ENCODE results near the gene NEMP2. TPM values are rescaled to one million over a fixed set of nuclear protein-coding genes. Genes with fewer than 3 reads are reported as not detected.
"Not testable (repeated sequence)": the region's sequence is repeated elsewhere in the genome, so short reads cannot be mapped to it uniquely, and the experiment has no call there.

Gene NEMP2
- polyA plus RNA-seq, 4 donors, result 10.7 to 14.4 (median 13.0) TPM

DNA sequence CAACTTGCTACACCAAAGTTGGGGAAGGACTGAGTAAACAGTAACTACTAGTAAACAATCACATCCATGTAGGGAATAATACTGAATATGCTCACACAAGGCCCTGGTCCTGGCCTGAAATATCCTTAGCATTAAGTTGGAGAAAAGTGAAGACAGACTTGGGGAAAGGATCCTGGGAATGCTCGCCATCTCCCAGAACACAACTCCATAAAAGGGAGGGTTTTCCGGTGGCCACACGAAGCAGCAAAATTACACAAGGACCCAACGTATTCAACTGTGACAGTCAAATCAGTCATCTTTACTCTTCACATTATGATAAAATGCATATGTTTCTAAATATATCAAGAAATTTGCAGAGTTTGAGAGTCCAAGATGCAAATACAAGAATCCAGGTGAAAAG lies 7.3 kb downstream of the NEMP2 start:
- no peak for DNase-seq (ENCODE audit: low read depth in 4 of 4, low spot score in 3 of 4)

DNA sequence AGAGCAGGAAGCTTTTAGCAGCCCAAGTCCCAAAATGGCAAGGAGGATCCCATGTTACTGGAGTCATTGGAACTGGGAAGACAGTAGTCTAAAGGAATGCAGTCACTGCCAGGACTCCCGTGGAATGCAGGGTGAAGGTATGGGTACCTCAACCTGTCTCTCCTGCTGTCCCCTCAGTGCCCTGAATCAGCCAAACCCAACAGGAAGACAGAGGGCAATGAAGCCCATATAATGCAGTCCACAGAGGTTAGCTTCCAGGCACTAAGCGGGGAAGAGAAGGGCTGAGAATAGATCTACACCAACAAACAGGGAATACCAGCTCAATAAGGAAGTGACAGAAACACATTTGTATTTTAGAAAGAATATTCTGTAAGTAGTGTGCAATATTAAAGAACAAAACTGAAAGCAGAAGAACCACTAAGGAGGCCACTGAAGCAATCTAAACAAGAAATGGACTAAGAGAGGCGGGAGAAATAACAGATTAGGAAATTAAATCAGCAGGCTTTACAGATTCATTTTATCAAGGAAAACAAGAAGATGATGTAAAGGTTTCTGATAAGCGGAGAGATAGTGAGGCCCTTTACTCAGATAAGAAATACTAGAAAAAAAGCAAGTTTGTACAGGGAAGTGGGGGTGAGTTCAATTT lies 8.3 kb downstream of the NEMP2 start:
- DNase-seq (ENCODE audit: low read depth in 4 of 4, low spot score in 3 of 4), result no peak

GRCh38 chr2:190524928-190525327 lies 9.6 kb downstream of the NEMP2 start:
- DNase-seq (ENCODE audit: low read depth in 4 of 4, low spot score in 3 of 4), result no peak

- no peak for DNase-seq (ENCODE audit: low read depth in 4 of 4, low spot score in 3 of 4)
These were observed 14.4 kb downstream of the NEMP2 start for GRCh38 chr2:190519975-190520767.

DNA sequence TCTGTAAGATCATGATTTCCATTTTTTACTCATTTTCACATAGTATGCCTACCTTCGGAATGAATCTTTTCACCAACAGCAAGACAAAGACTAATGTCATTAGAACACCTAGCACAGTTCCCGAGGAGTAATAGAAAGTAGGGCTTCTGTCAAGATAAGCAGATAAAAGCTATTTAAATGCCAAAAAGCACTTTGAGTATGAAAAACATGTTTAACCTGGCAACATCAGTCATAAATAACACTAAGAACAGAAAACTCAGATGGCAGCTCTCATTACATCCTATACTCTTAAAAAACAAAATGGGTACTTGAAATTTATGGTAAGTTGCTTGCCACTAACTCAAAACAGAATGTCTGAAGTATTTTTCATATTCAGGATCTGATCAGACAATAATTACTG lies 17.1 kb downstream of the NEMP2 start:
- DNase-seq (ENCODE audit: low read depth in 4 of 4, low spot score in 3 of 4), result no peak

GRCh38 chr2:190515687-190516086 lies 18.8 kb downstream of the NEMP2 start:
- DNase-seq (ENCODE audit: low read depth in 4 of 4, low spot score in 3 of 4), result no peak

DNA sequence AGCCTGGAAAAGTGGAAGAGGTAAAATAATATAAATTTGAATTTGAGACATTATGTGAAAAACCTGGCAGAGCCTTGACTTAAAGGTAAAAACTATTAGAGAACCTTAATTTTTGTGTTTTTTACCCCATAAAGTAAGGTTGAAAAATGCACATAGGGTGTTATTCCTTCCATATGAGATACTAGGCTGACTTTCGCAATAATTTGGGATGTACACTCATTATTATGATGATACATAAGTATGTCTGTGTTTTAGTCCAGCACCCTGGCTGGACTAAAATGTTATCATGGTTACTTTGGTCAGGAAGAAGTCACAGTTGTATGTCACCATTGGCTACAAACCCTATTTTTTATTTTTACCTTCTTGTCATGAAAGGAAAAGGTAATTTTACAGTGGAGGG lies 19.8 kb downstream of the NEMP2 start:
- DNase-seq (ENCODE audit: low read depth in 4 of 4, low spot score in 3 of 4), result no peak

DNA sequence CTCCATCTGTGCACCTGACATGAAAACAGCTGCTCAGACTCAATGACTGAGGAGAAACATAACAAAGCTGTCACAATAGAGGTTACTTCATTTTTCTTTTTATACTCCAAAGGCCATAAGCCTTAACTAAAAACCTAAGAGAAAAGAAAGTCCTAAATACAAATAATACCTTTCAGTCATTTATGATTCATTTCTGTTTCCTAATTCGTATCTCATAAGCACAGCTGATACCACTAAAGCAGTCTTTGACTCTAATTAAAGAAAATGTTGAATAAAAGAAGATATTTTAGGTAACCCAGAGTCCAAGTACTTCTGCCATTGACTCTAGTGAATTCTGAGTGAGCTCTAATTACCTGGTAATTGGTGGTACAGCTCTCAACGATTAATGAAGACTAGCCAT lies 20.6 kb downstream of the NEMP2 start:
- DNase-seq (ENCODE audit: low read depth in 4 of 4, low spot score in 3 of 4), result no peak

GRCh38 chr2:190512539-190513095 lies 21.9 kb downstream of the NEMP2 start:
- no peak for DNase-seq (ENCODE audit: low read depth in 4 of 4, low spot score in 3 of 4)

GRCh38 chr2:190511104-190511503 lies 23.4 kb downstream of the NEMP2 start:
- DNase-seq (ENCODE audit: low read depth in 4 of 4, low spot score in 3 of 4), result no peak

- not testable (repeated sequence) for DNase-seq (ENCODE audit: low read depth in 4 of 4, low spot score in 3 of 4)
These were observed 24.6 kb downstream of the NEMP2 start for GRCh38 chr2:190509895-190510294.

DNA sequence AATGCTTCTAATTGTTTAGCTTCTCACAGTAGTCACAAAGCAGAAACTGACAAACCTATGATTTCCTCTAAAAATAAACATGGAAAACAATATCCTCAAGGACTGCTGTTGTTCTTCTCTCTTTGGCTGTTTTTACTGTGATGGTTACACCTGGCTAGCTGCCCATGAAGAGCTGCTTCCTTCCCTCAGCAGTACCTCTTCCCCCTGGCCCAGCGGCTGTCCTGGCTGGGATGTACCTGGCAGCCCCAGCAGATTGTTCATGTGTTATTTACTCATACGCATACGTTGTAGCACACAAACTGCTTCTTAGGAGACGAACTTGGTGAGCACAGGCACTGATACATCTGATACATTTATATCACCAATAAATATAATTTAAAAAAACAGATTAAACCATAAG lies 27.4 kb downstream of the NEMP2 start:
- no peak for DNase-seq (ENCODE audit: low read depth in 4 of 4, low spot score in 3 of 4)

- DNase-seq (ENCODE audit: low read depth in 4 of 4, low spot score in 3 of 4), result no peak
These were observed 27.9 kb downstream of the NEMP2 start for GRCh38 chr2:190506666-190507065.

DNA sequence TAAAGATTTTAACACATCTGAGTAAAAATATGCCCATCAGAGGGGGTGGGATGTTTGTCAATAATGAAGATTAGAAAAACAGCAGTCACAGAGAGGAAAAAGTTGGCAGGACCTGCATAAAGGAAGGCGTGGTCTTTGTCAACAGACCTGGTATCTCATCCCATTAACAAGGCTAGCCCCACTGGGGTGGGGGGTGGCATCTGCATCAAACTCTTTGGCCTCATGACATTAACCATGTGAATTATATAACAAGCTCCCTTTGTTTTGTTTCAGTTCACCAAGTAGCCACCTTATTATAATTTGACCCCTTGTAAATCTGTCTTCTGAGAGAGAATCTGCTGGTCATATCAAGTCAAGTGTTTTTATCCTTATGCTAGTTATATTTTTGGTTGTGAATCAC lies 28.8 kb downstream of the NEMP2 start:
- no peak for DNase-seq (ENCODE audit: low read depth in 4 of 4, low spot score in 3 of 4)

GRCh38 chr2:190504912-190505311 lies 29.6 kb downstream of the NEMP2 start:
- no peak for DNase-seq (ENCODE audit: low read depth in 4 of 4, low spot score in 3 of 4)

- no peak for DNase-seq (ENCODE audit: low read depth in 4 of 4, low spot score in 3 of 4)
These were observed 31.4 kb downstream of the NEMP2 start for GRCh38 chr2:190503088-190503487.

- DNase-seq (ENCODE audit: low read depth in 4 of 4, low spot score in 3 of 4), result no peak
These were observed 32.7 kb downstream of the NEMP2 start for GRCh38 chr2:190501702-190502407.

- no peak for DNase-seq (ENCODE audit: low read depth in 4 of 4, low spot score in 3 of 4)
These were observed 33.3 kb downstream of the NEMP2 start for GRCh38 chr2:190501231-190501630.

DNA sequence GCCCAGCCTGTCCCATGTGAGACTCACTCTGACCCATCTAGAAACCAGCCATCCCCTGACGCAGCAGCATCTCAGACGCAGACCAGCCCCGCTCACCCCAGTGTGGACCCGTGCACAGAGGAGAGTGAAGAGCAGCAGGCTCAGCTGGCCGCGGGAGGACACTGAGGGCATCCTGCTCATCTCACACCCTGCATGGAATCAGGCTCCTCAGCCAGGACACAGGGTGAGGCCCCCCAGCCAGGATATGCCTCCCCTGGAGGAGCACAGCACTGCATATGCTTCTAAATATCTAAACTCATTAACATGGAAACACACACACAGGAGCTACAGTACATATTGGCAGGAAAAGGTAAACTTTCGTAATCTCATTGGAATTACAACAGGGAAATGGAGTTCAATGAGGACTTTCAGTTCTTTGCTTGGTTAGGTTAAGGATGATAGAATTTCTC lies 34.4 kb downstream of the NEMP2 start:
- DNase-seq (ENCODE audit: low read depth in 4 of 4, low spot score in 3 of 4), result no peak

DNA sequence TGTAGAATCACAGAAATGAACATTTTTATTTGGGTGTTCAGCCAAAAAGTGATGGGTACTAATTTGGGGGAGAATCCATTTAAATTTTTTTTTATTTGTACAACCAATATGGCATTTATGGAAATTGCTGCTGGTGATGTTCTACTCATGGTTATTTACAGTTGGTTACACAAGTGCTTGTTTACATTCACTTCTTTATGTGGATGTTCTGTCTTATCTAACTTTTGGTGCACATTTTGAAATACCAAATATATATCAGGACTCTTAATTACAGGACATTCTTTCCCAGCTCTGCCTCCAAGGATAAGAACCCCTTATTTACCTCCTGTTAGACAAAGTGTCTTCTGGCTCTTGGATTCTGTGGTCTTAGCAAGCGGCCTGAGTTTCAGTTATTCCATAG lies 35.2 kb downstream of the NEMP2 start:
- no peak for DNase-seq (ENCODE audit: low read depth in 4 of 4, low spot score in 3 of 4)

GRCh38 chr2:190497428-190497827 lies 37.1 kb downstream of the NEMP2 start:
- DNase-seq (ENCODE audit: low read depth in 4 of 4, low spot score in 3 of 4), result no peak
